ENCODE results near the gene CCDC50.

DNA sequence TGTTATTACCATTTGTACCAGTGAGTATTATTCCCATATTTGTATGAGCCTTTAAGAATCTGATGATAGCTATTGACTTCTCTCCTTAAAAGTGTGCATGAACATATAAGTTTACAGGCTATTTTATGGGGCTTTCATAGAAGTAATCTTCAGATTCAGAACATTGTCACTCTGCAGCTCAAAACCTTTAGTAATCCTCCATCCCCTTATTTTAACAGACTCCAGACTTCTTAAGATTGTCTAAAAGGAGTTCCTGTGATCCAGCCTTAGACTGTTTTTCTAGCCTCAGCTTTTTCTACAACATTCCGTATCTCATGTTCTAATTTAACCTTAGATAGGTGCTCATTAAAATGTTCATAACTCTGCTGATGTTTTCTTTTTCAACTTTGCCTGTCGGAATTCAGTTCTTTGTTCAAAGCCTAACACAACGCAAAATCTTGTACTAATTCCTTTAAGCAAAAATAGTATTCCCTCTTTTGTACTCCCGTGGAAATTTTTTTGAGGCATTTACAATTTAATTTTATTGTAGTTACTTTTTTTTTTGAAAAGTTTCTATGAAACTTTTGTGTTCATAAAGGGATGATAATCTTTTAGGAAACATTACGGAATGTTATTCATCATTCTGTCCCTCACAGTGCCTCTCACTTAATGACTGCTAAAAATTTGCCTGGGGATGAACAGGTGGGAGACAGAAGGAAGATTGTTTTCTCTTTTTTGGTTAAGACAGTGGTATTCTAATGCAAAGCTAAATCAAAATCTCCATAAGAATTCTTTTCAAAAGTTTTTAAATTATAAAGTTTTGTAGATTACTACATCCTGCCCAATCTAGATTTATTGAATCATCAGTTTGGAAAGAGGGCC, 39.8 kb downstream of the CCDC50 start:
- TF ChIP-seq GATA2 (IDR thresholded peaks at IDR 0.05; ENCODE audit: low read depth, low read length) (no peak), GATA3 (IDR thresholded peaks at IDR 0.05; ENCODE audit: low read depth, low read length) (no peak)

Data from SH-SY5Y (cell line).